BLaER1 (cell line): ENCODE data around the gene CDKAL1.

Experiments
- H3K27ac ChIP-seq: shearing (Covaris generic); formaldehyde crosslinking; 2 replicates; pipeline ENCODE4 v1.8.1; 2022
- H3K27me3 ChIP-seq: shearing (Covaris generic); formaldehyde crosslinking; 2 replicates; pipeline ENCODE4 v1.8.1; 2022
- H3K36me3 ChIP-seq: shearing (Covaris generic); formaldehyde crosslinking; 2 replicates; pipeline ENCODE4 v1.8.1; 2022
- H3K4me1 ChIP-seq: shearing (Covaris generic); formaldehyde crosslinking; 2 replicates; pipeline ENCODE4 v1.8.1; 2022
- H3K4me2 ChIP-seq: shearing (Covaris generic); formaldehyde crosslinking; 2 replicates; pipeline ENCODE4 v1.8.1; 2022
- H3K4me3 ChIP-seq: shearing (Covaris generic); formaldehyde crosslinking; 2 replicates; pipeline ENCODE4 v1.8.1; 2022
- H3K9ac ChIP-seq: shearing (Covaris generic); formaldehyde crosslinking; 2 replicates; pipeline ENCODE4 v1.8.1; 2022
- H3K9me3 ChIP-seq: shearing (Covaris generic); formaldehyde crosslinking; 2 replicates; pipeline ENCODE4 v1.8.1; 2022
- H4K20me1 ChIP-seq: shearing (Covaris generic); formaldehyde crosslinking; 2 replicates; pipeline ENCODE4 v1.8.1; 2022
- Cebpa-rat ChIP-seq: shearing (Covaris generic); IDR thresholded peaks from 2 replicates; pipeline ENCODE4 v1.8.1; 2022

CDKAL1 gene

DNA sequence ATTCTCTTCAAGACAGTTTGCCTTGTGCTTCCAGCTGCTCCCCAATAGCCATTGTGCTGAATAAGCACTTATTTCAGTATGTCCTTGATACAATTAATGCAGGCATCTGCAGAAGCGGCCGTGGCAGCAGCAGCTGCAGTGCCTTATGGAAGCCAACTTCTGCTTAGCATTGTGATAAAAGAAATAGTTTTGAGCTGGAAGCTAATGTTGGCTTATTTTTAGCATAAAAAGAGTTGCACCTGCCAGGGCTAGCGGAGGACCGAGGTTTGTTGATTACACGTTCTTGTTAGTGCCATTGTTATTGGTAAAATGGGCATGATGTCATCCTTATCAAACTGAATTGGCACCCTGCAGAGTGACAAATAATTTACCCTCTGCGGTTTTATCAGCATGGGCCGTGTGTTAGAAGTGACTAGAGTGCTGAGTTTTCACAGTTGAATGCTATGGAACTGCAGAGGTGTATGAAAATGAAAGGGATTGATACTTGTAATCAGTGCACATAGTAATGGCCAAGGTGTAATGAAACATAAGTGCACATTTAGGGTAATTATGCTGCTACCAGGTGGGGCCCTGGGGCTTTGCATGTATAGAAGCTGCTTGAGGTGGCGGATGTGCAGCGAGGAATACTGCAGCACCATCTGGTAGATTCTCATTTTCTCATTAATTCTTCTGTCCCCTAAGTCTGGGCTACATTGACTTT is 334.3 kb downstream of the CDKAL1 start:
- no peaks in the 10 kb centered on the region for H3K27me3 ChIP-seq
- no peak overlapping the region for H3K4me3 ChIP-seq
- no peak overlapping the region for H3K27ac ChIP-seq
- H3K36me3 ChIP-seq: no peaks in the 10 kb centered on the region
- H3K4me1 ChIP-seq: no peaks in the 10 kb centered on the region
- H3K9me3 ChIP-seq: no peaks in the 10 kb centered on the region
- H3K4me2 ChIP-seq: no peak overlapping the region
- no peak for TF ChIP-seq Cebpa-rat
- H3K9ac ChIP-seq: no peak overlapping the region
- no peaks in the 10 kb centered on the region for H4K20me1 ChIP-seq

DNA sequence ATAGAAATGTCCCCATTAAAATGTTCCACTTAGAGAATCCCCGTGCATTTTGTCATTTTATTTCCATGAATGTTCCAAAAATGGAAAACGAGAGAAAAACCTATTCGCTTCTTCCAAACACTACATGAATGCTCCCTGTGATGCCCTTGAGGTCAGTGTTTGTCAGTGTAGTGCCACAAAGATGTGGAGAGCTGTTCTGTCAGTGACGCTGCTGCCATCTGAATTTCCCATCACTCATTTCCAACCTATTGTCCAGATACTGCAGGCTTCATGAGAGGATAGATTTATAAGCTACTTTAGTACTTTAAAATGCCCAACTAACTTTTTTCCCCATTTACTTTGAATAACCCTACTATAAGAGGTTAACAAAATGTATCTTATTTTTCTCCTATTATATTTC is 335.8 kb downstream of the CDKAL1 start:
- Histone ChIP-seq H3K36me3 (no peaks in the 10 kb centered on the region), H3K4me2 (no peak overlapping the region), H3K4me1 (no peaks in the 10 kb centered on the region), H3K27me3 (no peaks in the 10 kb centered on the region), H3K9ac (no peak overlapping the region), H3K4me3 (no peak overlapping the region), H3K27ac (no peak overlapping the region), H4K20me1 (no peaks in the 10 kb centered on the region), H3K9me3 (no peaks in the 10 kb centered on the region)
- no peak for TF ChIP-seq Cebpa-rat

DNA sequence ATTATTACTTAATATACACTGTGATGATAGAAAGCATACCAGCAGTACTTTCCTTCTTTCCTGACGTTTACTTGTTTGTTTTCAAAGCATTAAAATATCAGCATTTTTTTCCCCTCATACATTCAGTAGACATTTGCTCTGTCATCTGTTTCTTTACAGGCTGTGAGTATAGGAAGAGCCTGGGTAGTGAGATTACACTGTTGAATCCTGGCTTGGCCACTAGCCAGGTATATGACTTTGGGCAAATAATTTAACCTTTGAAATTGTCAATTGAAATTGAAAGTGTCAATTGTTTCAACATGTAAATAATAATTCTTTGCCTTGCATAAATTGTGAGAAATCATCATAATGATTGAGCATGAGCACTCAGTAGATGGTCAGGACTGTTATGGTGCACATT is 336.2 kb downstream of the CDKAL1 start:
- H3K36me3 ChIP-seq: no peaks in the 10 kb centered on the region
- no peak overlapping the region for H3K27ac ChIP-seq
- TF ChIP-seq Cebpa-rat: no peak
- no peaks in the 10 kb centered on the region for H3K27me3 ChIP-seq
- H3K9ac ChIP-seq: no peak overlapping the region
- no peaks in the 10 kb centered on the region for H4K20me1 ChIP-seq
- H3K4me2 ChIP-seq: no peak overlapping the region
- no peak overlapping the region for H3K4me3 ChIP-seq
- H3K9me3 ChIP-seq: no peaks in the 10 kb centered on the region
- no peaks in the 10 kb centered on the region for H3K4me1 ChIP-seq

DNA sequence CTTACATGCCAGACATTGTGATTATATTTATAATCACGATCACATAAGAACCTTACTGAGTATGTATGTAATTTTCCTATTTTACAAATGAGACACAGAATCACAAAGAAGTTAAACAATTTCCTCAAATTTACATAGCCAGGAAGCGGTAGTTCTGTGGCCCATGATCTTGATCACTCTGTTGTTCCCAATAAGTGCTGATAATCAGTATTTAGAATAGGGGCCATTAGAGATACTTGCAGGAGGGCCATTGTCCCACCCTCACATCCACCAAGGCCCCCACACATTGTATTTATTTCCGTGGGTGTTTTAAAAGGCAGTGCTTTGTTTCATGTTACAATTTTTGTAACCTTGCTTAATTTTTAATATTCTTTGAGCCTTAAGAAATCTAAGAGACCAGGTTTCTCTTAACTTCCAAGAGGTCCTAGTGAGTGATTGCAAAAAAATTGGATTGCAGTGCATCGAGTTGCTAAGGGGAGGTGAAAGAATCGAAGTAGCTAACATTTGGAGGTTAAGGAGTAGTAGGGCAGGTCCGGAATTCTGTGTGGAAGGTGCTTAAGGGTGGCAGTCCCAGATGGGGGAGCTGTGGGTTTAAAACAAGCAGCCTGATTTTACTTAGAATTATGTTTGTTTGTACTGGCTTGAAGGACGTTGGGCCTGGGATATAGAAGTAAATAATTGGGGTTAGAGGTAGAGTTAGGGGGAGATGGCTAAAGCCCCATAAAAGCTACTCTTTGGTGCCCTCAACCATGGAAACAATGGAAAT is 339.4 kb downstream of the CDKAL1 start:
- Histone ChIP-seq H3K27me3 (no peaks in the 10 kb centered on the region), H4K20me1 (no peaks in the 10 kb centered on the region), H3K9me3 (no peaks in the 10 kb centered on the region), H3K27ac (no peak overlapping the region), H3K4me1 (0 out of 2 replicates have a peak, but pooled peaks cover 5% of the 10 kb centered on the region), H3K4me3 (no peak overlapping the region), H3K9ac (no peak overlapping the region), H3K36me3 (no peaks in the 10 kb centered on the region), H3K4me2 (no peak overlapping the region)
- TF ChIP-seq Cebpa-rat: no peak

DNA sequence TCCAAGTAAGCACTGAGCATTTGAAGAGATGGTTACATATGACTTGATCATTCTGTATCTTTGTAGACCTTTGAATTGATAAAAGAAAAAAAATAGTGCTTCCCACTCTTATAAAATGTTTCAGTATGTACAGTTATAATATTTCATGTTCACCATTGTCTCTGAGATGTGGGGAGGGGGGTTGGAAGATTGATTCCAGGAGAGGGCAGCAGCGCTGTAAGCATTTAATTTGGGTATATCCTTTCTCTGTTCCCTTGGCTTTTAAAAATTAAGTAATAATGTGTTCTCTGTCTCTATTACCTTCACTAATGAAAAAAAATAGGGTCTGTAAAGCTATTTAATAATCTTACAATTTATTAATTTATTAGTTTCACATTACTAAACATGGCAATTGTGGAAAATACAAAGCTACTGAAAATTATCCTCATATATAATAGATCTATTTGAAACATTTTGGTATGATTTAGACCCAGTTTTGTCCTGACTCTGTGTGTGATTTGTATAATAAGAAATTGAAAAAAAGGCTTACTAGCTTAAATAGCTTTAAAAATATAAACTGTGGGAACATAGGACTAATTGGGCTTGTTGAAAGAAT is 341.2 kb downstream of the CDKAL1 start:
- Histone ChIP-seq H3K4me3 (no peak overlapping the region), H4K20me1 (no peaks in the 10 kb centered on the region), H3K36me3 (no peaks in the 10 kb centered on the region), H3K27ac (no peak overlapping the region), H3K9me3 (no peaks in the 10 kb centered on the region), H3K9ac (no peak overlapping the region), H3K4me1 (0 out of 2 replicates have a peak, but pooled peaks cover 5% of the 10 kb centered on the region), H3K4me2 (no peak overlapping the region), H3K27me3 (no peaks in the 10 kb centered on the region)
- TF ChIP-seq Cebpa-rat: no peak

DNA sequence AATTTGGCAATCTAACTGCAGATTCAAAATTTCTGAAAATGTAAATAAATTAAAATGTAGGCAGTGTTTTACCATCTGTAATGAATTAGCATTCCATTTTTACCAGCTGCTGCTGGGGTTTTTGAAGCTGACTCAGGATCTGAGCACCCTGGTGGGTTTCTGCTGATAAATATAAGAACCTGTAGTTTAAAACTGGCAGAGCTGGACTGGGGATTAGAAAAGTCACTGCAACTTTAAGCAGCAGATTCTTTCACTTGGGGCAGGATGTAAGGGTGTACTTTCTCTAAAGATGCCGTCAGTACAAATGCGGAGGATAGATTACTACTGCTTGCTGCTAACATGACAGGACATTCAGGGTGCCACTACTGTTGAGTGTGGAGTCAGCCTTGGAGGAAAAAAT is 341.8 kb downstream of the CDKAL1 start:
- Histone ChIP-seq H3K4me1 (0 out of 2 replicates have a peak, but pooled peaks cover 5% of the 10 kb centered on the region), H3K36me3 (no peaks in the 10 kb centered on the region), H3K27me3 (no peaks in the 10 kb centered on the region), H4K20me1 (no peaks in the 10 kb centered on the region), H3K9ac (no peak overlapping the region), H3K4me3 (no peak overlapping the region), H3K27ac (no peak overlapping the region), H3K4me2 (no peak overlapping the region), H3K9me3 (no peaks in the 10 kb centered on the region)
- TF ChIP-seq Cebpa-rat: no peak

DNA sequence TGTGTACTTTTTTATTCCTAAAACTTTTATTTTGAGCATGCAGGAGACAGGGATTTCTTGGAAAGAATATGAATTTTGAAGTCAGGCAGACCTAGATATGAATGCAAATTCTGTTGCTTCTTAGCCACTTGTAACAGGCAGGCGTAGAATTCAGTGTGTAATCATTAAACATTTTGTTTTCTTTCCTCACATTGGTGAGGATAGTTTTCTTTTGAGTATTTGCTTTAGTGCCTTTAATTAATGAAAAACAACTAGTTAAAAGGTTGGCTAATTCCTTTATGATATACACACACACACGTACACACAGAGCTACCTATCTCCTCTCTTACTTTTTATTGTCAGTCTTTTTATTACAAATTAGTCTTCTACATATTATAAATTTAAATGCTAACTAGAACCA is 342.3 kb downstream of the CDKAL1 start:
- H3K4me2 ChIP-seq: no peak overlapping the region
- no peak overlapping the region for H3K9ac ChIP-seq

DNA sequence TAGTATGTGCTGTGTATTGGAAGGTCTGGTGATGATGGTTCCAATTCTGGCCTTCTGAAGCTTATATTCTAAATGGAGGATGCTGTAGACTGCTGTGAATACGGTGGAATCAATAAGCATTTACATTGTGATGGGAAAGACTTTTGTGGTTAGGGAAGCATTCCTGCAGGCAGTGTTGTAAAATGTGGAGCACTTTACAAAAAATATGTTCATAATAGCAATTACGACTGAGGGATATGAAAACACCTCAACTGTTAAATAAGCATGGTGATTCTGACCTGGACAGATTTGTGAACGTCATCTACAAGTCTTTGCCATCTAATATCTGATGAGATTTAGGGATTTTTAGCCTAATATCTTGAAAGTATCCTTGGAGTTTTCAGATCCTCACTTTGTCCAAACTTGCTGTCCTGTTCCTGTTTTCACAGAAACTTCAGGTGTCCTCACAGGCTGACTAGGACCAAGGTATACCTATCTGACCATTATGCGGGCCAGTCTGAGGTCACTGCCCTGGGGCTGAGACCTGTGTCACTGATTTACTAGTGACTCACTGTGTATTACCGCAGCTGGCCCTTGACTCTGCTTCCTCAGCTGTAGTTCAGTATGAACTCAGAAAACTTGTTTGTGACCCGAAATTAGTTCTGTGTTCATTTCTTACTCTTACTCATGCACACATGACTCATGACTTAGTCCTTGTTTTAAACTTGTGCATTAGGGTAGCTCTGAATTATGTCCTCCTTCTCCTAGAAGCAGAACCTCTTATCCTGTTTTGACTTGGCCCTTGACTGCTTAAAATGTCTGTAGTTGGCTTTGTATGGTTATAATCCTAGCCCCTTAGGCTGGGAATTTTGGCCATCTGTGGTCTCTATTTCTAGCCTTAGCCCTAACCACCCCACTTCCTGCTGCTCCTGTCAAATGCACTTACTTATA is 343.0 kb downstream of the CDKAL1 start:
- Histone ChIP-seq H4K20me1 (no peaks in the 10 kb centered on the region), H3K36me3 (no peaks in the 10 kb centered on the region), H3K4me3 (no peak overlapping the region), H3K4me1 (0 out of 2 replicates have a peak, but pooled peaks cover 5% of the 10 kb centered on the region), H3K9me3 (no peaks in the 10 kb centered on the region), H3K27ac (no peak overlapping the region), H3K9ac (no peak overlapping the region), H3K4me2 (no peak overlapping the region), H3K27me3 (no peaks in the 10 kb centered on the region)
- TF ChIP-seq Cebpa-rat: no peak

More for the DNA sequence above, 342.3 kb downstream of the CDKAL1 start:
- H4K20me1 ChIP-seq: no peaks in the 10 kb centered on the region
- H3K9me3 ChIP-seq: no peaks in the 10 kb centered on the region
- H3K4me3 ChIP-seq: no peak overlapping the region
- no peak overlapping the region for H3K27ac ChIP-seq
- TF ChIP-seq Cebpa-rat: no peak
- H3K4me1 ChIP-seq: 0 out of 2 replicates have a peak, but pooled peaks cover 5% of the 10 kb centered on the region
- no peaks in the 10 kb centered on the region for H3K36me3 ChIP-seq
- no peaks in the 10 kb centered on the region for H3K27me3 ChIP-seq

DNA sequence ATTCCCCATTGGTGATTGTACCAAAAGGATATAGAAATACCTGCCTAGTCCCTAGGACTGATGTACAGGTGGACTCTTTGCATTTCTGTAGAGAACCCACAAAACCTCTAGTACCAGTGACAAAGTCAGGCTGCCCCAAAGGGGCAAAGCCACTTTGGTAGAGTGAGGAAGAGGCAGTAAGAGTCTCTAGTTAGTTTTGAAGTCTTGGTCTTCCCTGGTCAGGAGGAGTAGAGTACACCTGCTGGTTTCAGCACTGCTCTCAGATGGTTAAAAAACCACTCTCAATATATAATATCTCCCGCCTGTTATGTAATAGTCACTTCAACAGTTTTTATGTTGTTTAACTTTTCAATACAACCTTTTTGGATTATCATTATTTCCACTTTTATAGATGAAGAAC is 344.9 kb downstream of the CDKAL1 start:
- Histone ChIP-seq H4K20me1 (no peaks in the 10 kb centered on the region), H3K9me3 (0 out of 2 replicates have a peak, but pooled peaks cover 4% of the 10 kb centered on the region), H3K4me2 (no peak overlapping the region), H3K27ac (no peak overlapping the region), H3K4me1 (0 out of 2 replicates have a peak, but pooled peaks cover 5% of the 10 kb centered on the region), H3K27me3 (no peaks in the 10 kb centered on the region), H3K4me3 (no peak overlapping the region), H3K36me3 (no peaks in the 10 kb centered on the region), H3K9ac (no peak overlapping the region)
- no peak for TF ChIP-seq Cebpa-rat
